GM19035 (cell line): ENCODE measurements around the gene CCK.

Experiments
- ATAC-seq: cut with Tn5 transposase; IDR thresholded peaks from one replicate; pipeline ENCODE4 v1.9.1; 2021; ENCODE audit not compliant: unreplicated experiment

CCK gene

GRCh38 chr3:42226470-42227425 is 39.2 kb downstream of the CCK start:
- no peak for ATAC-seq

- ATAC-seq = no peak
Observed at GRCh38 chr3:42225486-42226363, 40.3 kb downstream of the CCK start.

GRCh38 chr3:42224658-42225421 is 41.1 kb downstream of the CCK start:
- ATAC-seq = no peak

GRCh38 chr3:42224178-42224577 is 41.8 kb downstream of the CCK start:
- no peak for ATAC-seq

- no peak for ATAC-seq
Observed at GRCh38 chr3:42222942-42223693, 42.9 kb downstream of the CCK start.

- ATAC-seq = no peak
Observed at GRCh38 chr3:42220436-42221121, 45.4 kb downstream of the CCK start.

GRCh38 chr3:42216931-42217333 is 49.1 kb downstream of the CCK start:
- no peak for ATAC-seq

- peak; percentile 75 for ATAC-seq
Observed at GRCh38 chr3:42216302-42216701, 49.7 kb downstream of the CCK start.

GRCh38 chr3:42214565-42215283 is 51.3 kb downstream of the CCK start:
- no peak for ATAC-seq

GRCh38 chr3:42214064-42214463 is 51.9 kb downstream of the CCK start:
- ATAC-seq = no peak

- no peak for ATAC-seq
Observed at GRCh38 chr3:42213417-42213816, 52.6 kb downstream of the CCK start.

- ATAC-seq = no peak
Observed at GRCh38 chr3:42210726-42211125, 55.3 kb downstream of the CCK start.

- ATAC-seq = no peak
Observed at GRCh38 chr3:42209917-42210316, 56.1 kb downstream of the CCK start.
